Choroid plexus epithelial cell (primary cell): ENCODE results near the gene ZNF200.

Experiments
- DNase-seq: peaks from one replicate; pipeline ENCODE4 v3.0.0-alpha.2; 2010; ENCODE audit warnings: low read depth
- H3K4me3 ChIP-seq: 2 replicates; pipeline ENCODE4 v1.5.1; 2011; ENCODE audit warnings: low read depth, mild to moderate bottlenecking, control low read depth, low read length, moderate library complexity
- CTCF ChIP-seq: conservative IDR thresholded peaks from 2 replicates; pipeline ENCODE4 v1.5.1; 2011; ENCODE audit warnings: low read depth, mild to moderate bottlenecking, control low read depth, inconsistent platforms, low read length, moderate library complexity

Gene ZNF200

GRCh38 chr16:3252967-3253366 is 18.0 kb upstream of the ZNF200 start:
- DNase-seq = no peak
- TF ChIP-seq CTCF = no peak
- H3K4me3 ChIP-seq = no peak overlapping the region

- no peak overlapping the region for H3K4me3 ChIP-seq
- DNase-seq = no peak
- TF ChIP-seq CTCF = no peak
These were observed 14.5 kb upstream of the ZNF200 start for GRCh38 chr16:3249451-3249850.

- H3K4me3 ChIP-seq = no peak overlapping the region
- no peak for TF ChIP-seq CTCF
- no peak for DNase-seq
These were observed 14.1 kb upstream of the ZNF200 start for GRCh38 chr16:3249020-3249419.

GRCh38 chr16:3248596-3248995 is 13.6 kb upstream of the ZNF200 start:
- H3K4me3 ChIP-seq = no peak overlapping the region
- no peak for DNase-seq
- TF ChIP-seq CTCF = no peak

GRCh38 chr16:3246876-3247275 is 11.9 kb upstream of the ZNF200 start:
- no peak for DNase-seq
- no peak for TF ChIP-seq CTCF
- no peak overlapping the region for H3K4me3 ChIP-seq

- no peak for DNase-seq
- H3K4me3 ChIP-seq = no peak overlapping the region
- no peak for TF ChIP-seq CTCF
These were observed 11.0 kb upstream of the ZNF200 start for GRCh38 chr16:3246002-3246401.

- no peak for DNase-seq
- no peak overlapping the region for H3K4me3 ChIP-seq
- no peak for TF ChIP-seq CTCF
These were observed 8.9 kb upstream of the ZNF200 start for GRCh38 chr16:3243882-3244281.
